ENCODE measurements around the gene CDH18.
"Not testable (repeated sequence)": the region's sequence is repeated elsewhere in the genome, so short reads cannot be mapped to it uniquely, and the experiment has no call there.

Gene CDH18

GRCh38 chr5:19855031-19855430 lies 133.0 kb downstream of the CDH18 start:
- DNase-seq, result no peak

GRCh38 chr5:19853616-19854240 lies 134.3 kb downstream of the CDH18 start:
- DNase-seq, result no peak

DNA sequence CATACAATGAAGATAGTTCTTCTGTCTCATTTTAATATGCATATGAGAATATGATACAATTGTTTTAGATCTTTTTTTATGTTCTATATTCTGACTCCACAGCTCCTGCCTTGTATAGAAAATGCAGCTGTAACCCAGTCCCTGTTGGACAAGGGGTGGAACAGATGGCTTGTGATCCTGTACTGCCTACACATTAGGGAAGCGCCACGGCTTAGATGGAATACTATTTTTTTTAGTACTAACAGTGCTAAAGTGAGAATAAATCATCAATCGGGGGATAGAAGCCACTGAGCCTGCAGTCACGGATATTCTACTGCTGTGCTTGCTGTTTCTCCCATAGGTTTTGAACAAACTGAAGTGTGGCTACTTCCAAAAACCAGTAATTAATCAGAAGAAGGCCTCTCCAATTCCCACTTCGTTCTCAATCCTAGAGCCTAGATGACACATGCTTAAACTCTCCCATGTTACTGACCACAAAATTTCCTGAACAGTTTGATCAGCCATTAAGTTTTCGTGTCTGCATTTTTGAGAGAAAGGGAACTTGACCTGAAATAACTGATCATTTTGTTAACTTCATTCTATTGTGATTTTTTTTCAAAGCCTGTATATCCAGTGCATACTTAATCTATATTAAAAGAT lies 150.3 kb downstream of the CDH18 start:
- DNase-seq, result no peak

GRCh38 chr5:19835442-19835841 lies 152.6 kb downstream of the CDH18 start:
- no peak for DNase-seq

- not testable (repeated sequence) for DNase-seq
Observed at GRCh38 chr5:19812720-19813119, 175.3 kb downstream of the CDH18 start.

DNA sequence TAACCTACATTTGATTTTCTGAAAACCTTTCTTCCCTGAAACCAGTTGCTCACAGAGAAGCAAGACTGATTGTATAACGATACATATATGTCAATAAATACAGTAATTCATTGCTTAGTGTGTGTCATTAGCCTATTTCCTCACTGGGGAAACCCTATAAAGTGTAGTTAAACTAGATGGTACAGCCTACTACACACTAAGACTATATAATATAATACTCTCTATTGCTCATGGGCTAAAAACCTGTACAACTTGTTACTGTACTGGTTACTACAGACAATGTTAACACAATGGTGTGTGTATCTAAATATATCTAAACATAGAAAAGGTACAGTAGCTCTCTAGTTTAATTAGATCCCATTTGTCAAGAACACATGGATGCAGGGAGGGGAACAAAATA lies 181.2 kb downstream of the CDH18 start:
- DNase-seq, result no peak

DNA sequence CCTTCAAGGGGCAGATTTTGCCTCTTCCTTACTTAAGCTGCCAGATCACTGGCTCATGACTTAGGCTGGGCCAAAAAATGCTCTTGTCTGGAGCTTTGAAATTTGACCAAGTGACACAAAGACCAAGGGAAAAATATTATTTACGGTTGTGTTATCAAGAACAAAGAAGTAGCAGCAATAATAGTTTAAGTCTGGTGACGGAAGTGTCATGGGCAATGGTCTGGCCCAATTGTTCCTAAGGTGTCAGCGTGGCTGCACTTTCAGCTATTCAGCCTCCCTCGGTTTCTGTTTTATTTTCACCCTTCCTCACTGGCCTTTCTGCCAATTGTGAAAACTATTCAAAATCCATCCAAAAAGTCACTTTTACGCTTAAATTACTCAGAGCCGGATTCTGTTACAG lies 185.3 kb downstream of the CDH18 start:
- no peak for DNase-seq

- DNase-seq, result no peak
Observed at GRCh38 chr5:19795218-19795617, 192.8 kb downstream of the CDH18 start.

GRCh38 chr5:19790829-19791466 lies 197.1 kb downstream of the CDH18 start:
- DNase-seq, result no peak

- no peak for DNase-seq
Observed at GRCh38 chr5:19782566-19782965, 205.4 kb downstream of the CDH18 start.

GRCh38 chr5:19777363-19777762 lies 210.6 kb downstream of the CDH18 start:
- no peak for DNase-seq

GRCh38 chr5:19776886-19777285 lies 211.1 kb downstream of the CDH18 start:
- not testable (repeated sequence) for DNase-seq

DNA sequence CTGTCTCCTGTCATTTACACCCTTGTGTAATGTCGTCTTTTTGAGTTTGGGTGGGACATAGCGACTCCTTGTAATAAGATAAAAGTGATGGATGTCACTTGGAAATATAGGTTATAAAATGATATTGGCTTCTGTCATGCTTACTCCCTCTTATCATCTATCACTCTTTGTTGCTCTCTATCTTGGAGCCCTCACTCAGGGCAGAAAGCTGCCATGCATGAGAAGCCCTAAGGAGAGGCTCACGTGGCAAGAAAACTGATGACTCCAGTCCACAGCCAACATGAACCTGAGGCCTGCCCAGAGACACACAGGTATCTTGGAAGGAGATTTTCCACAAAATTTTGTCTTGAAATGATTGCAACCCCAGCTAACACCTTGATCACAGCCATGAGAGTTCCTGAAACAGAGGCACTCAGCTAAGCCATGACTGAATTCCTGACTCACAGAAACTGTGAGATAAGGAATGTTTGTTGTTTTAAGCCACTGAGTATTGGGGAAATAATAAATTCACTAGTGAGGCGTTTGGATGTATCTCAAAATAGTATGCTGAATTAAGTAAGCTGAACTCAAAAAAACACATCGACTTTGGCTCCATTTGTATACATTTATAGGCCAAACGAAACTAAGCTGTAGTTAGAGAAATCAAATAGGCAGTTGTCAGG lies 216.7 kb downstream of the CDH18 start:
- no peak for DNase-seq

DNA sequence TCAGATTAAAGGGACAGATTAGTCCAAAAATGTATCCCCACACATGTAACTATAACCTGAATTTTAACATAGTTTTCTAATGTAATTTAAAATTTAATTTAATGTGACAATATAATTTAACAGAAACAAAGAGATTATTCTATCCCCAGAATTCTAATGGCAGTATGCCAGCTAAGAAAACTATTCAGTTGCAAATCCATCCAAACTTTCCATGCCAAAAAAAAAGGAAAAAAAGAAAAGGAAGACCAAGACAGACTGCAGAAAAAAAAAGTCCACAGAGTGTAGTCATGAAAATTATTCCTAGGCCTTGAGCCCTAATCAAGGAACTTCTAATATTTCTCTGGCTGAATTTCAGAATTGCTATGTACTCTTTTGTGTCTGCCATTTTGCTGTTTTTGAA lies 217.6 kb downstream of the CDH18 start:
- no peak for DNase-seq

GRCh38 chr5:19767987-19768386 lies 220.0 kb downstream of the CDH18 start:
- no peak for DNase-seq

- no peak for DNase-seq
Observed at GRCh38 chr5:19753579-19753978, 234.4 kb downstream of the CDH18 start.

- no peak for DNase-seq
Observed at GRCh38 chr5:19751326-19751725, 236.7 kb downstream of the CDH18 start.

DNA sequence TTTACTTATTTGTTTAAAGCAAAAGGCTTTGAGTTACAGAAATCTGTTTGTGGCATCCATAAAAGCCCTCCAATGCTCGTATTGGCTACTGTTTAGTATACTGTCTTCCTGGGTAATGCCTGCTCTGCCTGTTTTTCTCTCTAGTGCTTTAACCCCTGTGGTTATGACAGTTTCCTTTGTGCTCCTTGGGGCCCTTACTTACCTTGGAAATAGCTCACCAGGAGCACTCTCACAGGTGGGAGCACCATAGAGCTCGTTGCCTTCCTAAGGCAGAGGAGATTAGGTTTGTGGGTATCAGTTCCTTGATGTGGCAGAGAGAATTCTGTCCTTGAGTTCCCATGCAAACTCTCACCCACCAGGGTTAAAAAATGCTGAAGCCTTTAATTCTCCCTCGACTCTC lies 242.8 kb downstream of the CDH18 start:
- DNase-seq, result no peak

DNA sequence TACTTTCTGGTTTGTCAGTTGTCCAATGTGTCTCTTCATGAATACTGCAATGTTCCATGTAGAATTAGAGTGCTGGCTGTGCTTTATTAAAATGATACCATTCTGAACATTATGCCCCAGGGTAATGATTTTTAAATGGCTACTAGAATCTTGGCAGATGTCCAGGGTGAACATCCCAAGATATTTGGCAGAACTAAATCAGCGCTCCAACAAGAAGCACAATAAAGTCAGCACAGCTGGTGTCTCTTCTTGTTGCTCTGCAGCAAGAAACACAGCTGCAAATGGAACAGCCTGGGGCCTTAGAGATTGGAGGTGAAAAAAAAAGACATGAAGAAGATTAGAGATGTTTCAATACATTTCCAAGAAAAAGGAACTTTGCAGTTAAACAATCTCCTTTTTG lies 248.3 kb downstream of the CDH18 start:
- DNase-seq, result no peak

- no peak for DNase-seq
Observed at GRCh38 chr5:19734776-19735175, 253.2 kb downstream of the CDH18 start.

DNA sequence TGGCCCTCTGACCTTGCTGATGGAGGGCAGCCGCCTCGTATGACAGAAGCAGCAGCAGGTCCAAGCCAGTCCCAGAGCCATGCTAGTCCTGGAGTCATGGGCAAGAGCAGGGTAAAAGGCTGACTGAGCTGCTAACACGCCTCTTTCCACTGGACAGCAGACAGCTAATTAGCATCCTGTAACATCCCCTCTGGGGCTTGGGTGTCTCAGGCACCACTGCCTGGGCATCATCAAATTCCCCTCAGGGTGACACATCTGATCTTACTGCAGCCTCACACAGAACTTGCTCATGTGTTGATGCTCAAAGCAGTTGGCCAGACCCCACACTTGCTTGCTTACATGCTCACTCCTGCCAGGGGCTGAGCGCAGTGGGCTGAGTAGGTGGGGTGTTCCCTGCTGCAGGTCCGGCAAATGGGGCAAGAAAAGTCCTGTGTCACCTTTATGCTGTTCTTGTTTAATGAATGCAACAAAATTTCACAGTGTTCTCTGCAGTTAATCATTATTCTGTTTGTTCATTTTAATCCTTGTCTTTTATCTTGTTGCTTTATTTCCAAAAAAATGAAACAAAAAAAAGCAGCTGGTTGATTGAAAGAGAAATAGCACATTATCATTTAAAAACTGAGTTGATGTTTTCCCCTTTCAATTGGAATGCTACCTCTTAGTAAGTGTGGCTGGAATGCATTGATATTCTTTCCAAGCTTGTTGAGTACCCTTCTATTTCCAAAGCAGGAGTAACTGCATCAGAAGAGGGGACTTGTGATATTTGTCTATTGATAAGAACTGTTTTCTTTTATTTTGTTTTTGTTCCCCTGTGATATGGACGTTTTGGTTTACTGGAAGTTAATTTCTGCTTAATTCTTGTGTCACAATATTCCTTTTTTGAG lies 254.1 kb downstream of the CDH18 start:
- DNase-seq, result no peak

GRCh38 chr5:19728571-19728970 lies 259.4 kb downstream of the CDH18 start:
- no peak for DNase-seq

DNA sequence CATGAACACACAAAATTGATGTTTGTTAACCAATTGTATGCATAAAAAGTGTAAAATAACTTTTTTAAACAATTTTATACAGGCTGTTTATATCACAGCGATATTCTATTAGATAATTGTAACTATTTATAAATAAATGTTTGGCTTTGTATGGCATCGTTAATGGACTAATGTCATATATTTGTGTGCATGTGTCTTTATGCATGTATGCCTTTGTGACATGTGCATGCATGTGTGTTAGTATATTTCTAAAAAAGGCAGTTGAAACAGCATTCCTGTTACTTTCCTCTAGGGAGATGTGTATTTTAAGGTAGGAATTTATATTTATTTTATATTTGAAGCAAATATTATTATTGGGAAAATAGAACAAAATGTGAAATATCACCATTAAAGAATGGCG lies 268.9 kb downstream of the CDH18 start:
- DNase-seq, result no peak
